Esophagus squamous epithelium (tissue), 5 donors: Measurements from ENCODE around the gene ARHGAP25. TPM values are rescaled to one million over a fixed set of nuclear protein-coding genes. Genes with fewer than 3 reads are reported as not detected.
A peak's percentile ranks its signal among the peaks of the same experiment; 100 is the strongest.

Experiments
- DNase-seq: peaks from one replicate; lab custom pipeline; 2025; lab: John Stamatoyannopoulos, UW
- H3K27ac ChIP-seq, 4 donors: fragments of 200-600 bp; sonication (generic); one replicate each; pipeline ENCODE4 v1.5.1; 2016 to 2019; ENCODE audit warnings: mild to moderate bottlenecking in 1 of 4
- H3K27me3 ChIP-seq, 4 donors: fragments of 200-600 bp; sonication (generic); 1 replicate in 3 of 4; 2 replicates in 1 of 4; pipeline versions ENCODE4 v1.5.1 to v1.6.0; 2017 to 2021; ENCODE audit warnings: antibody characterized with exemption in 1 of 4
- H3K36me3 ChIP-seq, 3 donors: fragments of 200-600 bp; sonication (generic); one replicate each; pipeline ENCODE4 v1.5.1; 2016 to 2019
- H3K4me1 ChIP-seq, 3 donors: fragments of 200-600 bp; sonication (generic); one replicate each; pipeline ENCODE4 v1.5.1; 2017 to 2019
- H3K4me3 ChIP-seq, 4 donors: fragments of 200-600 bp; sonication (generic); 1 replicate in 3 of 4; 2 replicates in 1 of 4; pipeline ENCODE4 v1.5.1; 2016 to 2019; ENCODE audit warnings: mild to moderate bottlenecking in 2 of 4, moderate library complexity in 1 of 4
- H3K9me3 ChIP-seq, 3 donors: fragments of 200-600 bp; sonication (generic); one replicate each; pipeline ENCODE4 v1.5.1; 2016 to 2019
- CTCF ChIP-seq, 6 experiments: fragments of 450-650 bp in 4 of 6; fragments of 200-600 bp in 2 of 6; sonication (generic) in 2 of 6; IDR thresholded peaks; one replicate each; pipeline ENCODE4 v1.5.1; 2016 to 2019; ENCODE audit warnings: antibody characterized with exemption in 6 of 6, mild to moderate bottlenecking in 4 of 6, moderate library complexity in 4 of 6
- POLR2A ChIP-seq, 4 donors: fragments of 450-650 bp; IDR thresholded peaks; one replicate each; pipeline ENCODE4 v1.6.1; 2017; ENCODE audit warnings: antibody characterized with exemption in 4 of 4, mild to moderate bottlenecking in 4 of 4, moderate library complexity in 3 of 4
- WGBS, 2 donors: methylation state at CpG; one replicate each; pipeline ENCODE4 v1.1.5; 2018; 5-methylcytosine and 5-hydroxymethylcytosine counted together
- intact Hi-C: fragments of 100-400 bp; cut with DNase I; formaldehyde crosslinking; loops from one replicate; pipeline ENCODE4 v1.15.0; 2022
- total RNA-seq, 4 donors: library from RNA; depleted of rRNA; stranded (reverse); fragments of >200 nt; gene quantifications; one replicate each; pipeline ENCODE4 v1.1.0, GENCODE V29; 2016
- donor health status: DM: yes; HTN: yes; CAD: no.

ARHGAP25 gene
- total RNA-seq, 4 donors from 2014 or later: 3.2 to 9.0 (median 5.5) TPM

GRCh38 chr2:68824831-68825230, 90.2 kb downstream of the ARHGAP25 start:
- TF ChIP-seq POLR2A (IDR thresholded peaks at IDR 0.05): no peak
- TF ChIP-seq CTCF (IDR thresholded peaks at IDR 0.05): no peak
- Histone ChIP-seq H3K9me3 (no peaks in the 10 kb centered on the region), H3K27me3 (no peaks in the 10 kb centered on the region), H3K4me3 (no peak overlapping the region), H3K27ac (no peak overlapping the region), H3K4me1 (peaks cover 14 to 27% (median 19%) of the 10 kb centered on the region in 3 donors), H3K36me3 (peaks cover 0 to 34% (median 0%) of the 10 kb centered on the region in 3 donors)
- WGBS, 2 donors: 17 to 26% methylated on average over 1 to 2 of the region's 2 CpGs
- DNase-seq: no peak
- intact Hi-C loops: no loop called here

- Histone ChIP-seq H3K27me3 (no peaks in the 10 kb centered on the region), H3K36me3 (peaks cover 0 to 24% (median 0%) of the 10 kb centered on the region in 3 donors), H3K4me1 (peaks cover 15 to 37% (median 24%) of the 10 kb centered on the region in 3 donors), H3K27ac (no peak overlapping the region), H3K9me3 (no peaks in the 10 kb centered on the region), H3K4me3 (no peak overlapping the region)
- intact Hi-C loops: no loop called here
- DNase-seq: no peak
- WGBS, 2 donors: 78 to 84% methylated on average over 5 of the region's 5 CpGs
- no peak for TF ChIP-seq POLR2A (IDR thresholded peaks at IDR 0.05)
- no peak for TF ChIP-seq CTCF (IDR thresholded peaks at IDR 0.05)
Observed at GRCh38 chr2:68825866-68826265, 91.3 kb downstream of the ARHGAP25 start.

GRCh38 chr2:68827666-68828065, 93.1 kb downstream of the ARHGAP25 start:
- Histone ChIP-seq H3K27me3 (no peaks in the 10 kb centered on the region), H3K4me1 (peaks cover 21 to 55% (median 34%) of the 10 kb centered on the region in 3 donors), H3K4me3 (no peak overlapping the region), H3K27ac (no peak overlapping the region), H3K9me3 (no peaks in the 10 kb centered on the region), H3K36me3 (peaks cover 0 to 10% (median 0%) of the 10 kb centered on the region in 3 donors)
- no peak for TF ChIP-seq POLR2A (IDR thresholded peaks at IDR 0.05)
- no peak for TF ChIP-seq CTCF (IDR thresholded peaks at IDR 0.05)
- DNase-seq: no peak
- WGBS, 2 donors: 97 to 98% methylated on average over 4 of the region's 4 CpGs
- intact Hi-C loops: no loop called here

- no peaks in the 10 kb centered on the region for H3K36me3 ChIP-seq
- no peaks in the 10 kb centered on the region for H3K9me3 ChIP-seq
- no peaks in the 10 kb centered on the region for H3K27me3 ChIP-seq
- intact Hi-C loops: no loop called here
- peak overlapping the region in 1 of 4 donors; percentile 29 for H3K4me3 ChIP-seq
- TF ChIP-seq CTCF (IDR thresholded peaks at IDR 0.05): peak in 3 of 6 experiments; percentile 10 to 17 (median 12)
- no peak for TF ChIP-seq POLR2A (IDR thresholded peaks at IDR 0.05)
- peaks cover 21 to 60% (median 39%) of the 10 kb centered on the region in 3 donors for H3K4me1 ChIP-seq
- 1 to 6% methylated on average over 4 to 10 of the region's 10 CpGs for WGBS, 2 donors
- DNase-seq: peak; percentile 64
- peak overlapping the region; percentile 47 to 88 (median 82) for H3K27ac ChIP-seq
Observed at GRCh38 chr2:68828887-68829708, 94.5 kb downstream of the ARHGAP25 start.

GRCh38 chr2:68829749-68830148, 95.1 kb downstream of the ARHGAP25 start:
- Histone ChIP-seq H3K4me3 (peak overlapping the region in 1 of 4 donors; percentile 29), H3K27ac (peak overlapping the region; percentile 47 to 88 (median 82)), H3K27me3 (no peaks in the 10 kb centered on the region), H3K4me1 (peaks cover 21 to 57% (median 39%) of the 10 kb centered on the region in 3 donors), H3K36me3 (no peaks in the 10 kb centered on the region), H3K9me3 (no peaks in the 10 kb centered on the region)
- TF ChIP-seq CTCF (IDR thresholded peaks at IDR 0.05) (no peak), POLR2A (IDR thresholded peaks at IDR 0.05) (no peak)
- 51 to 62% methylated on average over 2 of the region's 2 CpGs for WGBS, 2 donors
- intact Hi-C loops: loop anchor here (10.0 kb wide), 1 partner anchor 55 kb away; no protein-coding TSS in a partner anchor
- no peak for DNase-seq
